Heart left ventricle (tissue), 13 donors: ENCODE results near the gene VSTM2L.

ENCODE experiments used
- POLR2A ChIP-seq, 2 donors: fragments of 450-650 bp; IDR thresholded peaks; one replicate each; pipeline ENCODE4 v1.6.1; 2017; ENCODE audit warnings: antibody characterized with exemption in 2 of 2, mild to moderate bottlenecking in 2 of 2, moderate library complexity in 2 of 2
- TF ChIP-seq, protein P1 (sequence below), 12 donors: fragments of 200-600 bp; sonication (generic) in 4 of 12; IDR thresholded peaks; one replicate each; pipeline versions ENCODE4 v1.5.0 to v1.8.0; 2018 to 2022; ENCODE audit warnings: antibody characterized with exemption in 12 of 12, mild to moderate bottlenecking in 5 of 12
- donor health status: ischemic (EF 13 %, LVEDD 7.1; RV severe dilation, severe dysfunction).
- donor health status: DM: no; HTN: yes; CAD: no.
- donor health status: DM: no; HTN: no; CAD: no.
- donor health status: ischemic (EF 25% LVEDD 6.9; RV normal size, moderate dysfunction).
- donor health status: ischemic (EF 25% LVEDD 5.7; RV mildly dilated, moderate dysfunction).
- donor health status: ischemic (EF 35%, LVEDD 5.7; RV mildly dilated, moderate dysfunction).
- donor health status: nonischemic (EF 11% LVEDD 7.7; RV severe dilation, severe dysfunction).
- donor health status: DM: yes; HTN: yes; CAD: no.
- donor health status: PGD.
- donor health status: ischemic (EF 29% LVEDD 5.4; RV normal size, mild dysfunction).
- donor health status: nonischemic (EF 23%, LVEDD 6.1; RV moderate dilation, normal function).

DNA sequence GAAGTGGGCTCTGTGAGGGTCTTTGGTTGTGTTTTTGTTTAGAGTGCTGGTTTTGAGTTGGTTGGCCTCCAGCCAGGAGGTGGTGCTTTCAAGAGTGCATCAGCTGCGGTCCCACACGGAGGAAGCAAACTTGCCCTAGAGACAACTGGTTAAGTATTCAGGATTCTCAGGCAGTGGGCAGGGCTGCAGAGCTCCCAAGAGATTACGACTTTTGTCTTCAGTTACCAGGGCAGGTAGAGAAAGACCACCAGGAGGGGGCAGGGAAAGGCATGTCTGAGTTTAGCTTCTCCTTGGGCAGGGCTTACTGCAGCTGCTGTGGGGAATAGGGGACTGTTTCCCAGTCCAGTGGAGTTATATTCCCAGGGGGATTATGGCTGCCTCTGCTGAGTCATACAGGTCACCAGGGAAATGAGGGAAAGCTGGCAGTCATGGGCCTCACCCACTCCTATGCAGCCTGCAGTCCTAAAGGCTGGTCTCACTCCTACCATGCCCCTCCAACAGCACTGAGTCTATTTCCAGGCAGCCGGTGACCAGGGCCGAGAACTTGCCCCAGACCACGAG lies 66.0 kb downstream of the VSTM2L start:
- TF ChIP-seq, protein P1, sequence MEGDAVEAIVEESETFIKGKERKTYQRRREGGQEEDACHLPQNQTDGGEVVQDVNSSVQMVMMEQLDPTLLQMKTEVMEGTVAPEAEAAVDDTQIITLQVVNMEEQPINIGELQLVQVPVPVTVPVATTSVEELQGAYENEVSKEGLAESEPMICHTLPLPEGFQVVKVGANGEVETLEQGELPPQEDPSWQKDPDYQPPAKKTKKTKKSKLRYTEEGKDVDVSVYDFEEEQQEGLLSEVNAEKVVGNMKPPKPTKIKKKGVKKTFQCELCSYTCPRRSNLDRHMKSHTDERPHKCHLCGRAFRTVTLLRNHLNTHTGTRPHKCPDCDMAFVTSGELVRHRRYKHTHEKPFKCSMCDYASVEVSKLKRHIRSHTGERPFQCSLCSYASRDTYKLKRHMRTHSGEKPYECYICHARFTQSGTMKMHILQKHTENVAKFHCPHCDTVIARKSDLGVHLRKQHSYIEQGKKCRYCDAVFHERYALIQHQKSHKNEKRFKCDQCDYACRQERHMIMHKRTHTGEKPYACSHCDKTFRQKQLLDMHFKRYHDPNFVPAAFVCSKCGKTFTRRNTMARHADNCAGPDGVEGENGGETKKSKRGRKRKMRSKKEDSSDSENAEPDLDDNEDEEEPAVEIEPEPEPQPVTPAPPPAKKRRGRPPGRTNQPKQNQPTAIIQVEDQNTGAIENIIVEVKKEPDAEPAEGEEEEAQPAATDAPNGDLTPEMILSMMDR (IDR thresholded peaks at IDR 0.05), result no peak
- TF ChIP-seq POLR2A (IDR thresholded peaks at IDR 0.05), result no peak
